K562 (cell line): Measurements from ENCODE around the gene OR4K5. TPM values are rescaled to one million over a fixed set of nuclear protein-coding genes. Genes with fewer than 3 reads are reported as not detected.

Experiments used
- ATAC-seq: fragments of 200-7000 bp; cut with Tn5 transposase; 3 replicates; pipeline ENCODE4 v1.9.1; 2020; ENCODE audit warnings: moderate library complexity
- BruUV-seq: library from RNA; stranded (reverse); fragments of 400-500 nt; replicated peaks from 2 replicates; lab custom pipeline; 2021; lab: Mats Ljungman, UMichigan
- CTCF ChIA-PET: fragments of 300-600 bp; formaldehyde crosslinking; extraction: SDS; loops from one replicate; lab custom pipeline; 2021; ENCODE audit warnings: low intra/inter-chr PET ratio; lab: Yijun Ruan, JAX
- POLR2A ChIA-PET: fragments of 300-600, 350-650 bp; sonication (Branson Sonifier 250); formaldehyde crosslinking; extraction: SDS; loops from one replicate; lab custom pipeline; 2021; ENCODE audit warnings: antibody characterized with exemption, inconsistent platforms; lab: Yijun Ruan, JAX
- DNase-seq, 4 experiments: peaks; one replicate each; pipeline versions ENCODE4 v3.0.0 to v3.0.0-alpha.2; 2011 to 2018; ENCODE audit warnings: low spot score in 3 of 4, mixed read lengths in 3 of 4; ENCODE audit errors: extremely low read depth in 1 of 4
- FAIRE-seq: peaks from 2 replicates; lab custom pipeline; 2011; peaks lifted over from hg19 to GRCh38; lab: Jason Lieb, UNC
- H2AFZ ChIP-seq: 2 replicates; pipeline ENCODE4 v1.6.0; 2011; ENCODE audit warnings: low read depth, low read length, control low read depth, inconsistent platforms
- H3K27ac ChIP-seq: fragments of 200-600 bp; 3 replicates; pipeline ENCODE4 v1.8.0; 2011; ENCODE audit warnings: low read depth, mild to moderate bottlenecking, control low read depth, inconsistent platforms, low read length, moderate library complexity, mixed read lengths; ENCODE audit errors: extremely low read depth
- H3K27me3 ChIP-seq, 2 experiments: fragments of 300-600 bp in 1 of 2; 2 replicates in 1 of 2; 3 replicates in 1 of 2; pipeline versions ENCODE4 v1.6.0 to v1.8.0; 2011; ENCODE audit warnings: inconsistent platforms in 2 of 2, low read length in 2 of 2, mild to moderate bottlenecking in 1 of 2, mixed read lengths in 1 of 2, moderate library complexity in 1 of 2; ENCODE audit not compliant: control insufficient read depth in 2 of 2, insufficient read depth in 2 of 2
- H3K36me3 ChIP-seq: fragments of 300-600 bp; 3 replicates; pipeline ENCODE4 v1.8.0; 2011; ENCODE audit warnings: mild to moderate bottlenecking, low read length, inconsistent platforms; ENCODE audit not compliant: control insufficient read depth, insufficient read depth
- H3K4me1 ChIP-seq, 2 experiments: fragments of 200-600 bp in 1 of 2; replicated peaks in 1 of 2; 2 replicates in 1 of 2; 3 replicates in 1 of 2; pipeline versions ENCODE4 v1.5.1 to v1.8.0; 2011; ENCODE audit warnings: inconsistent platforms in 2 of 2, low read length in 2 of 2, mild to moderate bottlenecking in 1 of 2, mixed read lengths in 1 of 2, moderate library complexity in 1 of 2; ENCODE audit not compliant: control insufficient read depth in 2 of 2, insufficient read depth in 2 of 2
- H3K4me2 ChIP-seq: 2 replicates; pipeline ENCODE4 v1.6.1; 2011; ENCODE audit warnings: low read length, control low read depth, inconsistent platforms, mixed read lengths; ENCODE audit not compliant: insufficient read depth
- H3K4me3 ChIP-seq: fragments of 200-600 bp; sonication (generic), shearing (Covaris generic); 2 replicates; pipeline ENCODE4 v1.5.1; 2016; ENCODE audit warnings: control low read depth, inconsistent platforms
- H3K79me2 ChIP-seq: fragments of 200-600 bp; 3 replicates; pipeline ENCODE4 v1.8.0; 2011; ENCODE audit warnings: low read length, inconsistent platforms; ENCODE audit not compliant: control insufficient read depth, insufficient read depth
- H3K9ac ChIP-seq, 2 experiments: 2 replicates each; pipeline versions ENCODE4 v1.6.0 to v1.6.1; 2011; ENCODE audit warnings: low read depth in 2 of 2, low read length in 2 of 2, control low read depth in 1 of 2, inconsistent platforms in 1 of 2, mild to moderate bottlenecking in 1 of 2, mixed read lengths in 1 of 2; ENCODE audit not compliant: insufficient read depth in 1 of 2
- H3K9me1 ChIP-seq: one replicate; pipeline ENCODE4 v1.6.0; 2011; ENCODE audit warnings: inconsistent platforms, mild to moderate bottlenecking, low read length, moderate library complexity; ENCODE audit not compliant: control insufficient read depth, insufficient read depth
- H3K9me3 ChIP-seq: replicated peaks from 2 replicates; pipeline ENCODE4 v1.5.1; 2011; ENCODE audit warnings: low read depth, low read length, inconsistent platforms; ENCODE audit not compliant: control insufficient read depth, insufficient read depth
- H4K20me1 ChIP-seq: replicated peaks from 2 replicates; pipeline ENCODE4 v1.6.1; 2011; ENCODE audit warnings: low read length, inconsistent platforms, mixed read lengths; ENCODE audit not compliant: control insufficient read depth, insufficient read depth
- GATA2 ChIP-seq: sonication (generic); formaldehyde crosslinking; IDR thresholded peaks from 2 replicates; pipeline ENCODE4 v1.4.0; 2020; ENCODE audit warnings: mild to moderate bottlenecking, missing genetic modification reagents
- HNRNPUL1 ChIP-seq: fragments of 200-400 bp; formaldehyde crosslinking; IDR thresholded peaks from 2 replicates; pipeline ENCODE4 v1.6.1; 2017; ENCODE audit warnings: low read length
- RBM34 ChIP-seq: fragments of 200-400 bp; formaldehyde crosslinking; IDR thresholded peaks from 2 replicates; pipeline ENCODE4 v1.6.1; 2018; ENCODE audit warnings: low read length, borderline replicate concordance; ENCODE audit not compliant: insufficient read depth
- SMAD4 ChIP-seq: fragments of 250-450 bp; sonication (Bioruptor Pico); conservative IDR thresholded peaks from 2 replicates; pipeline ENCODE4 v1.8.0; 2021; ENCODE audit warnings: inconsistent platforms, mild to moderate bottlenecking, moderate library complexity
- ZFP30 ChIP-seq: fragments of 250-450 bp; sonication (Bioruptor Pico); IDR thresholded peaks from 2 replicates; pipeline ENCODE4 v1.8.0; 2022; ENCODE audit warnings: moderate library complexity, mild to moderate bottlenecking, inconsistent platforms, borderline replicate concordance
- ZNF175 ChIP-seq: fragments of 200-800 bp; sonication (Bioruptor generic); IDR thresholded peaks from 2 replicates; pipeline ENCODE4 v1.6.1; 2016; ENCODE audit warnings: low read depth, mild to moderate bottlenecking, missing genetic modification characterization, missing compliant biosample characterization
- ZNF707 ChIP-seq: fragments of 250-450 bp; sonication (Bioruptor Pico); conservative IDR thresholded peaks from 2 replicates; pipeline ENCODE4 v1.8.0; 2022; ENCODE audit warnings: inconsistent platforms, mild to moderate bottlenecking, moderate library complexity
- WGBS: fragments of 100-300 bp; shearing (Covaris generic); methylation state at CpG from one replicate; pipeline ENCODE4 v1.1.6; 2016; ENCODE audit warnings: low coverage, mixed read lengths; ENCODE audit not compliant: insufficient coverage; ENCODE audit errors: missing lambda C conversion rate; 5-methylcytosine and 5-hydroxymethylcytosine counted together
- in situ Hi-C: fragments of 300-500 bp; cut with MboI; formaldehyde crosslinking; loops from 4 replicates; pipeline ENCODE4 v1.15.0; 2018; ENCODE audit warnings: inconsistent platforms, mixed read lengths
- intact Hi-C: fragments of 100-400 bp; cut with micrococcal nuclease; formaldehyde crosslinking; loops from 2 replicates; pipeline ENCODE4 v1.14.2; 2022
- polyA plus RNA-seq, 8 experiments: library from polyadenylated mRNA; depleted of rRNA in 4 of 8; stranded (reverse) in 5 of 8; unstranded in 3 of 8; fragments of >200 nt; fragmentation: Nextera tagmentation in 2 of 8; fragmentation: Illumina TruSeq in 1 of 8; extraction: Ambion mirVana in 2 of 8; extraction: Trizol in 1 of 8; gene quantifications; 2 replicates each; pipeline versions ENCODE4 v1.2.1 to v1.2.3, GENCODE V29; 2011 to 2014; ENCODE audit warnings: inconsistent platforms in 1 of 8, missing spikeins in 1 of 8
- total RNA-seq, 7 experiments: library from RNA; depleted of rRNA in 6 of 7; stranded (reverse); fragments of >200 nt in 6 of 7; fragmentation: Illumina TruSeq in 2 of 7; extraction: Trizol in 2 of 7; gene quantifications; 2 replicates each; pipeline versions ENCODE4 v1.2.1 to v1.2.3, GENCODE V29; 2011 to 2021; ENCODE audit warnings: low replicate concordance in 1 of 7
- TF ChIP-seq, protein P1 (sequence below), 3 experiments: fragments of 200-800 bp in 1 of 3; fragments of 250-450 bp in 1 of 3; fragments of 450-650 bp in 1 of 3; sonication (Bioruptor Pico) in 1 of 3; sonication (Bioruptor generic) in 1 of 3; formaldehyde crosslinking in 1 of 3; IDR thresholded peaks; 2 replicates each; pipeline versions ENCODE4 v1.6.1 to v1.8.0; 2016 to 2022; ENCODE audit warnings: mild to moderate bottlenecking in 2 of 3, missing genetic modification characterization in 2 of 3, missing compliant biosample characterization in 1 of 3, moderate library complexity in 1 of 3

The OR4K5 gene
- total and polyA plus RNA-seq, 9 of the 15 experiments (the other 6 are each of a cell fraction or from before 2014, with no cell fraction given) = not detected

DNA sequence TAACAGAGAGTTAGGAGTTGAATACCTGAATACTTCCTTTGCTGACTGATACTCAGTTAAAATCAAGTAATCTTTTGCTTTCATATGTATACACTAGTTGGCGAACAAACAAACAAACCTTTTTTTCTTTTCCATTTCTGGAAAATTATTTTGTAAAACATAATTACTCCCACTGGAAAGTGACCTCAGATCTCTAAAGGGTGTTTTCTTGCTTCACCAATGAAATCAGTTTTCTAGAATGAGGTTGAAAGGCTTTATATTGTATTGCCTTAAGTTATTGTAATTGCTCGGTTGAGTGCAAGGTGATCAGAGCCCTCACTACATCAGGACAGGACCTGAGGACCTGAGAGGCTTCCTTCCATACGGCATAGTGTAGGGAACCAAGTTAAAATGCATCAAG, 10.2 kb downstream of the OR4K5 start, which contains the start of gene OR4K1 (continued):
- TF ChIP-seq, protein P1, sequence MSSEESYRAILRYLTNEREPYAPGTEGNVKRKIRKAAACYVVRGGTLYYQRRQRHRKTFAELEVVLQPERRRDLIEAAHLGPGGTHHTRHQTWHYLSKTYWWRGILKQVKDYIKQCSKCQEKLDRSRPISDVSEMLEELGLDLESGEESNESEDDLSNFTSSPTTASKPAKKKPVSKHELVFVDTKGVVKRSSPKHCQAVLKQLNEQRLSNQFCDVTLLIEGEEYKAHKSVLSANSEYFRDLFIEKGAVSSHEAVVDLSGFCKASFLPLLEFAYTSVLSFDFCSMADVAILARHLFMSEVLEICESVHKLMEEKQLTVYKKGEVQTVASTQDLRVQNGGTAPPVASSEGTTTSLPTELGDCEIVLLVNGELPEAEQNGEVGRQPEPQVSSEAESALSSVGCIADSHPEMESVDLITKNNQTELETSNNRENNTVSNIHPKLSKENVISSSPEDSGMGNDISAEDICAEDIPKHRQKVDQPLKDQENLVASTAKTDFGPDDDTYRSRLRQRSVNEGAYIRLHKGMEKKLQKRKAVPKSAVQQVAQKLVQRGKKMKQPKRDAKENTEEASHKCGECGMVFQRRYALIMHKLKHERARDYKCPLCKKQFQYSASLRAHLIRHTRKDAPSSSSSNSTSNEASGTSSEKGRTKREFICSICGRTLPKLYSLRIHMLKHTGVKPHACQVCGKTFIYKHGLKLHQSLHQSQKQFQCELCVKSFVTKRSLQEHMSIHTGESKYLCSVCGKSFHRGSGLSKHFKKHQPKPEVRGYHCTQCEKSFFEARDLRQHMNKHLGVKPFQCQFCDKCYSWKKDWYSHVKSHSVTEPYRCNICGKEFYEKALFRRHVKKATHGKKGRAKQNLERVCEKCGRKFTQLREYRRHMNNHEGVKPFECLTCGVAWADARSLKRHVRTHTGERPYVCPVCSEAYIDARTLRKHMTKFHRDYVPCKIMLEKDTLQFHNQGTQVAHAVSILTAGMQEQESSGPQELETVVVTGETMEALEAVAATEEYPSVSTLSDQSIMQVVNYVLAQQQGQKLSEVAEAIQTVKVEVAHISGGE (CRISPR knock-in tag; IDR thresholded peaks at IDR 0.05) = no peak
- no peak for TF ChIP-seq ZNF175 (CRISPR knock-in tag)
- no peak for TF ChIP-seq HNRNPUL1
- no peak for TF ChIP-seq RBM34
- TF ChIP-seq SMAD4 (CRISPR knock-in tag) = no peak
- TF ChIP-seq ZFP30 (CRISPR knock-in tag) = no peak
- no peak for TF ChIP-seq GATA2 (CRISPR knock-in tag)

DNA sequence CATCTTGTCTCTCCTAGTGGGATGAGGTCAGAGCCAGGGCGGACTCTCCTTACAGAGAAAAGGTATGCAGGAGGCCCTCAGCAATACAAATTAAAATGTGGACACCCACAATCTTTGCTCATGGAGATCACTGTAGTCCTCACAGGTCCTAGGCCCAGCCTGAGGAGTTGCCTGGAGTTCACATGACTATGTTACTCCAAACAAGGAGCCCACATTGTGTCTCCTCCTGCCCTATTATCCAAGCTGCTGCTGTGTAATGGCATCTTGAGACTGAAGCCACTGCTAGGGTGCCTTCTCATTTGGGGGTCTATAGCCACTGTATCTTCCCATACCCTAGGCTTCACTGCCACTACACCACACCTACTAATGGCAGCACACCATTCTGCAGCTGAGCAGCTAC, 21.3 kb downstream of the OR4K5 start:
- no peaks in the 10 kb centered on the region for H3K79me2 ChIP-seq
- no peak overlapping the region for H3K9ac ChIP-seq
- no peaks in the 10 kb centered on the region for H3K36me3 ChIP-seq
- no peak for DNase-seq
- no peak for FAIRE-seq
- TF ChIP-seq ZNF707 (CRISPR knock-in tag) = no peak
- H4K20me1 ChIP-seq = no peaks in the 10 kb centered on the region
- no TSS peak for BruUV-seq
- no peak overlapping the region for H3K27ac ChIP-seq
- no peaks in the 10 kb centered on the region for H3K4me1 ChIP-seq
- intact Hi-C loops (no loop called here), in situ Hi-C loops (no loop called here)
- H3K9me1 ChIP-seq = no peaks in the 10 kb centered on the region
- no peak overlapping the region for H3K4me3 ChIP-seq
- H3K27me3 ChIP-seq = no peaks in the 10 kb centered on the region
- H3K9me3 ChIP-seq = no peaks in the 10 kb centered on the region
- ChIA-PET CTCF (no interaction called here), POLR2A (interaction anchor here (1.2 kb wide), 1 partner anchor 34 kb away, joined by 3 read pairs; no protein-coding TSS in a partner anchor)
- no peak overlapping the region for H2AFZ ChIP-seq
- 19% methylated on average over 1 of the region's 1 CpG for WGBS
- no peak for ATAC-seq
- H3K4me2 ChIP-seq = no peak overlapping the region
